Measurements from ENCODE around the gene OR7G2.

Gene OR7G2

DNA sequence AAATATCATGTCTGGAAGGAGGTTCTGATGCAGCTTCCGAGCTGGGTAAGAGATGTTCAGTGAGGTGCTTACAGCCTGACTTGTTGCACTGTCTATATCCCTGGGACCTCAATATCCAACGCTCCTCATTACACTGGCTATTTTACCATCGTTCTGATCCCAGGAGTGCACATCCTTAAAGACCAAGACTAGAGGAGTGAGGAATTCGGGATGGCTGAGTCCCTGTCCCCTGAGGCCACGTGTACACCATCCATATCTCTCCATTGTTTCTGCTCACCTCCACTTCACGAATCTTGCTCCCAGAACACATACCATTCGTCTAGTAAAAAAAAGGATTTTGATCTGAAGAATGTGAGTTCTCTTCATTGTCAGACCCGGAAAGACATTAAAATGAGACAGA lies at the start of gene OR7G2:
OR7G2 (minus strand) TSS at position 101 of the 400 bp plus-strand sequence. CDS start 4,232 bp downstream, outside the sequence.
- DNase-seq (ENCODE audit: low read depth in 2 of 2): no peak

DNA sequence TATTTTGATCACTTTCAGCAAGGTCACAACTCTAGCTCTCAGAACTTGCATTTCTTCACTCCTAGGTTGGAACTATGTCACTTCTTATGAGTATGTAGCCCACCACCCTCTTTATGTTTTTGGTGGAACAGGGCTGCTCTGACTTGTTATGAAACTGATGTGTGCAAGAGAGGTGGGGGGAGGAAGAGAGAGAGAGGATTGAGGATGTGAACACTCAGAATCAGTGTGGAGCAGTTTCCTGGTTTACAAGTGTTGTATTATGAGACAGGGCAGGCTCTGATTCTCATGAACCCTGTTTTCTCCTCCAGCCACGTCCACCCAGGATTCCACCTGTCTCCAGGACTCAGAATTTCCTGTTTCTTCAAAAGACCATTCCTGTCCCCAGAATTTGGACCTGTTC lies 49.0 kb upstream of the OR7G2 start:
- no peak for DNase-seq (ENCODE audit: low read depth in 2 of 2)

DNA sequence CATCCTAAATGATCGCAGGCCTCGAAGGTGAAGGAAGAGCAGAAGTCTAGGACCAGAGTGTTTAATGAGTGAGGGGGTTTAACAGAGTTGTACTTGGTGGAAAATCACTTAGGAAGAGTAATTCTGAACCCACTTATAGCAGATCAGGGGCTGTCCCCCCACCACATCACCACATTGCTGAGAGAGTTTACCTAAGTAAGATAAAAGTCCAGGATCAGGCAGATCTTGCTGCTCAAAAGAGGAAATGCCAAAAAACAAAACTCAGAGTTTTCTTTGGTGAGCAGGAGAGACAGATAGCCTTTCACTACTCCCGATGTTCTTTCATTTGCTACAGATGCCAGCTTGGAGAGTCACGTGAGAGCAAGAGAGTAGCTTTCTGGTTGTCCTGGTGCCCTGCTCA lies 48.3 kb upstream of the OR7G2 start:
- DNase-seq (ENCODE audit: low read depth in 2 of 2): no peak

DNA sequence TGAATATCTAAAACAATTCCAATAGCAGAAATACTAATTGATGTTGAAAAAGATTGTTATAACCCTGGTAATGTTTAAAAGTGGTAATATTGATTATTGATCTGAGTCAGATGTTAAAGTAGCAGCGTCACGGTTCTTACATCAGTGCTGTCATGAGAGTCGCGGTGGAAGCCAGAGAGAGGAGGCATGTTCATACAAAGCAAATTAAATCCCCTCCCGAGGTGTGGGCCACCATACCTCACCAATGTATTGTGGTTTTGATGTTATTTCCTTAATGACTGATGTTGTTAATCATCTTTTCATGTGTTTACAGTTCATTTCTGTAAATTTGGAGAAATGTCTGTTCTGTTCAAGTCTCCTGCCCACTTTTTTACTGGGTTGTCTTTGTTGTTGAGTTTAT lies 44.1 kb upstream of the OR7G2 start:
- DNase-seq (ENCODE audit: low read depth in 2 of 2): no peak

DNA sequence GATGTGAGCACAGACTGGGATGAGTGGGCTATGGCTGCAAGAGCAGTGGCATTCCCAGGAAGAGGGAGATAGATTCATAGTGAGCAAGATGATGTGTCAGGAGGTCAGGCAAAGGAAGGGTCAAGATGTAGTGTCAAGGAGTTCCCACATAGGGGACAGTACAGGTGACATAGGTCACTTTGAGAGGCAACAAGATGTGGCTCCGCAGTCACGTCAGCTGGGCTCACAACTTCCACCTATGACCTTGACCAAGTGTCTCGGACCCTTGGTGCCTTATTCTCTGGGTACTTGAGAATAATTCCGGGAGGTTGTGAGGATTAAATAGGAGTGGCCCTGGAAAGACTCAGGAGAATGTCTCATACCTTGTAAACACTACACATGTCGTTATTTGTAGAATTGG lies 43.4 kb upstream of the OR7G2 start:
- DNase-seq (ENCODE audit: low read depth in 2 of 2): no peak

DNA sequence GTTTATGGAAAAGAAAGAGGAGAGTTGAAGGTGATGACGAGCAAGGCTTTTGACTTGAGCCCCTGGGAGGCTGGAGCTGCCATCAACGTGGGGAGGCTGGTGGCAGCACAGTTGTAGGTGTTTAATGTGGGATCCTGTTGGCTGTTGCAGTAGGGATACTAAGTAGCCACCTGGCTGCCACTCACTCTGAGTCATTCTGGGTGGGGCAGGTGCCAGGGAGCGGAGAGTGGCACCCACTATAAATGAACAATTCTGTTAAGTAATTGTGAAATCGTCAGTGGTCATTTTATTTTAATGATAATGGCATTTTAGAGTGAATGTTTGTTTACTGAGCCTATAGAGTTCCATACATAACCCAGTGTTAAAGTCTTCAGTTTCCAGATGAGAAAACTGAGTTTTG lies 42.7 kb upstream of the OR7G2 start:
- DNase-seq (ENCODE audit: low read depth in 2 of 2): no peak

DNA sequence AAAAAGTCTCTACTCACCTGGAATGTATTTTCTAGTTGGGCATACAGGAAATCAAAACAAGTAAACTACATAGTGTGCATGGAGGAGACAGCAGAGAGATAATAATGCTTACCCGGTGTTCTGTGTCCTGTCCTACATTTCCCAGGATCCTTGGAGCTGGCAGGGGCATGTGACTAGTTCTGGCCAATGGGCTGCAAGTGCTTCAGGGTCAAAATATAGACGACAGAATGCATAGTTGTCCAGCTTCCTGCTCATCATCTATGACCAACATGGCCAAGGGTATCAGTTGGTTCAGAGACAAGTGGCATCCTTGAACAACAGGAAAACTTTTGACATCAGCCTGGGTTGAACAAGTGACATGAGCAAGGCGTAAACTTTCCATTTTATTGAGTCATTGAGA lies 41.4 kb upstream of the OR7G2 start:
- DNase-seq (ENCODE audit: low read depth in 2 of 2): no peak

DNA sequence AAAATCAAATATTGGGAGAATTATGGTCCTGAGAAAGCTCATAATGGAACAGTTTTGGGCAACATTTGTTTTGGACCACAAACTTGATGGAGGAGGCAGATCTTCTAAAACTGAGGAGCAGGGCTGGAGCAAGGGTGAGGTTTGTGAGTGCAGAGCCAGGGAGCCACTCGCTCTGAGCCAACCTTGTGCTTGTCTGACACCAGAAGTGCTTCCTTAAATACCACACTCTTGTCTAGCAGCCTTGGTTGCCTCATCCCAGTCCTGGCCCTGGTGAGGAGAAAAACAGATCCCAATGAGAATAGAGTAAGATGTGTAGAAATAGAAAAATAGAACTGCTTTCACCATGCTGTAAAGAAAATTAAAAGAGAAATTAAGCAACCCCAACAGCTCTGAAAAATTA lies 39.6 kb upstream of the OR7G2 start:
- DNase-seq (ENCODE audit: low read depth in 2 of 2): no peak

DNA sequence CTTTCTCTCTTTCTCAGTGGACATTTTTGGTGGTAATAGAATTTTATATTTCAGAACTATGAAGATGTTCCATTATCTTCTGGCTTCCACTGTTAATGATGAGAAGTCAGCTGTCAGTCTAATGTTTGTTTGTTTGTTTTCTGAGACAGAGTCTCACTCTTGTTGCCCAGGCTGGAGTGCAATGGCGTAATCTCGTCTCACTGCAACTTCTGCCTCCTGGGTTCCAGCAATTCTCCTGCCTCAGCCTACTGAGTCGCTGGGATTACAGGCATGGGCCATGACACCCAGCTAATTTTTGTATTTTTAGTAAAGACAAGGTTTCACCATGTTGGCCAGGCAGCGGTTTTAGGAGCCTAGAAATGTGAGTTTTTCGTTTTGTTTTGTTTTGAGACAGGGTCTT lies 37.6 kb upstream of the OR7G2 start:
- DNase-seq (ENCODE audit: low read depth in 2 of 2): no peak

DNA sequence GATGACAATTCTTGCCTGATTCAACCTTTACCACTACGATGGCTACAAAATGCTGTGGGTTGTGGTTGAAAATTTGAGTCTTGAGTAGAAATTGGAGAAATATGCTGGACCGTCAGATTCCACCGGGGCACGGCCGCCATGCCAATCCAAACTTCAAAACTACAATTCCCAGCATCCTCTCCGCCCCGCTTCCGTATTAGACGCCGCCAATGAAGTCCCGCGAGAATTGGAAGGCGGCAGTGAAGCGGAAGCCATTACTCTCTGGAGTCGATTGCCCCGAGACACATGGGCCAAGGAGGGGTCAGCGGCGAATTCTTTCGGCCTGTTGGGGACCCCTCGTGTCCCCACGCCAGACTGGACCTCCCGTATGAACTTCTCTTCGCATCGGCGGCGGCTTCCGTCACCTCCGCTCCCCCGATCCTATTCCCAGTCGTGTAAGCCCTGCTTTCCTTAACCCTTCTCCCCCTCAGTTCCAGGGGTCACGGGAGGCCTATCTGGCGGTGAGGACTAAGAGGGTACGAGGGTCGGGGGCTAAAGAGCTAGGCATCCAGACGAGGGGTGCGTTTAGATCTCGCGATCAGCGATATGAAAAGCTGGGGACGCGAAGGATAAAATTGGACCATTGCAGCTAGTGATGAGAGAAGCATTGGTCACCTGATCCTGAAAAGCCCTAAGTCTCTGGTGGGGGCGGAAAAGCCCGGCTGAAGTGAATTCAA lies 33.0 kb upstream of the OR7G2 start, which contains the start of gene ZNF317:
ZNF317 (plus strand) TSS at position 239 of the 716 bp plus-strand sequence. CDS start 15,620 bp downstream, outside the sequence.
- peak; percentile 76 to 82 for DNase-seq (ENCODE audit: low read depth in 2 of 2)

DNA sequence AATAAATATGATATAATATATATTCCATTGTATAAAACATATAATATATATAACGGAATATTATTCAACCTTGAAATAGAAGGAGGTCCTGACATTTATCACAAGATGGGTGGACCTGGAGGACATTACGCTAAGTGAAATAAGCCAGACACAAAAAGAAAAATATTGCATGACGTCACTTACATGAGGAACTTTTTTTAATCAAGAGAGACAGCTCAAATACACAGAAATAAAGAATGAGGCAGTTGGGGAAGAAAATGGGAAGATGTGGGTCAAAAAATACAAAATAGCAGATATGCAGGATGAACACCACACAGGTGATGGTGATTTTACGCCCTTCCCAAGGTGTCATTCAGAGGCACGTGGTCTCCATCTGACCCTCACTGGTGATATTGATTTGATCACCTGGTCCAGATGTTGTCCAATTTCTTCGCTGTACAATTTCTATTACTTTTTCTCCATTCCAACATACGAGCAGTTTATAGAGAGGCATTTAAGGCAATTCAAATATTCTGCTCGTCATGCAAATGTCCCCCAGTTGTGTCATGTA lies 32.4 kb upstream of the OR7G2 start:
- no peak for DNase-seq (ENCODE audit: low read depth in 2 of 2)

DNA sequence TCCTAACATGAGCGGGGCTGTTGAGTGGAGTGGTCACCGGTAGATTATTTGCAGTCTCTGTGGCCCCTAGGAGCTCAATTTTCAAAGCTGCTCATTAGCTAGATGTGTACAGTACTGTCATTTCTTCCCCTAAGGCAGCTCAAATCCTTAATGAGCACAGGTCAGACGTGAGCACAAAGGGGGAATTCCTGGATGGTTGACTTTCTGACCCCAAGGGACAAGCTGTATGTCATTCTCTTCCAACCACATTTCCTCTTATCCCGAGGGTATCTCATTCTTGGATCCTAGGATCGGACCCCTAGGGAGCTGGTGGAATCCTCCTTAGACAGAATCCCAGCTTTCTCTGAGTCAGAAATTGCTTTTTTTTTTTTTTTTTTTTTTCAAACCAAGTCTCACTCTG lies 25.1 kb upstream of the OR7G2 start:
- DNase-seq (ENCODE audit: low read depth in 2 of 2): no peak

DNA sequence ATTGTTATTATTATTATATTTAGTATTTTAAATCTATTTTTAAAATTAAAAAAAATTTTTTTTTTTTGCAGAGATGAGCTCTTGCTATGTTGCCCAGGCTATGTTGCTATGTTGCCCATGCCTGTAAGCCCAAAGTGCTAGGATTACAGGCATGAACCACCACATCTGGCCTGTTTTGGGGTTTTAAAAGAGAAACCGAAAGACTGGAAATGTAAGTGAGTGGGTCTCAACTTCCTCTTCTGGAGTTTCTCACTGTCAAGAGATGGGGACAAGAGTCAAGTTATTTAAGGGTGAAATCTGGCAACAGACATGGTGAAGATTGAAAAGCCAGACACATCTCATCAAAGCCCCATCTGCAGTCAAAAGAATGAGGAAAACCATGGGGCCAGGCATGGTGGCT lies 23.7 kb upstream of the OR7G2 start:
- DNase-seq (ENCODE audit: low read depth in 2 of 2): no peak

DNA sequence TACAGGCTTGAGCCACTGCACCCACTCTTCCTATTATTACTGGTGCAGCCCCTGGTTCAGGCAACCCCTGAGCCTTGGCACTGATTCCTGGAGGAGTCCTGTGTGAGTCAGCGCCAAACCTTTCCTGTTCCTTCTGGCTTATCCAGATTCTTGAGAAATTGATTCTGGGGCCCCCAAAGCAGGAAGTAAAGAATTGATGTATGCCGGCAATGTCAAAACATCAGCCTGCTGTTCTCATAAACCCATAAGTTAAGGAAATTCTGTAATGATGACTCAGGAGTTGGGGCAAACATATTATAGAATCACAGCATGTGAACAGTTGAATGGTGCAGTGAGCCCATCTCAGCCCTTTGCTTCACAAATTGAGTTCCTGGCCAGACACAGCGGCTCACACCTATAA lies 20.9 kb upstream of the OR7G2 start:
- no peak for DNase-seq (ENCODE audit: low read depth in 2 of 2)

DNA sequence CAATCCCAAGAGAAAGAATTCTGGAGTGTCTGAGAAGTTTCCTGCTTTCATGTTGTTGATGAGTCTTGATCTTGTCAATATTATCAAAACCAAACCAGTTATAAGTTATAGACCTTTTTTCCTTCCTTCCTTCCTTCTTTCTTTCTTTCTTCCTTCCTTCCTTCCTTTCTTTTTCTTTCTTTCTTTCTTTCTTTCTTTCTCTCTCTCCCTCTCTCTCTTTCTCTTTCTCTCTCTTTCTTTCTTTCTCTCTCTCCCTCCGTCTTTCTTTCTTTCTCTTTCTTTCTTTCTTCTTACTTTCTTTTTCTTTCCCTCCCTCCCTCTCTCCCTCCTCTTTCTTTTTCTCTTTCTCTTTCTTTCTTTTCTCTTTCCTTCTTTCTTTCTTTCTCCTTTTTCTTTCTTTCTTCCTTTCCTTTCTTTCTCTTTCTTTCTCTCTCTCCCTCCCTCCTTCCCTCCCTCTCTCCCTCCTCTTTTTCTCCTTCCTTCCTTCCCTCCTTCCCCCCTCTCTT lies 19.7 kb upstream of the OR7G2 start, which contains the start of gene OR7G3:
OR7G3 (minus strand) TSS at position 51 of the 506 bp plus-strand sequence; CDS start at position 51, 0 bp downstream.
- DNase-seq (ENCODE audit: low read depth in 2 of 2): no peak

DNA sequence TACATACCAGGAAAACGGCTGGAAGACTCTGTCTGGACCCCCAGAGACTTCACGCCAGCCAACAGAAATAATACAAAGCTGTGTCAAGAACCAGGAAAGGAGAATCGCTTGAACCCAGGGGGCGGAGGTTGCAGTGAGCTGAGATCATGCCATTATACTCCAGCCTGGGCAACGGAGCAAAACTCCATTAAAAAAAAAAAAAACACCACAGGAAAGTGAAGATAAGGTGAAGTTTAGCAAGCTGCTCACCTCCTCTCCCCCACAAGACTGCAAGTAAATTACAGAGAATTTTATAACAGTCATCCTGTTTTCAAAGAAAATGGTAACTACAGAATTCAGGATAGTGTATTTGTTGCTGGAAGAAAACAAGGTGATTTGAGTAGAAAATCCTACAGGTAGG lies 9.3 kb upstream of the OR7G2 start:
- DNase-seq (ENCODE audit: low read depth in 2 of 2): no peak

DNA sequence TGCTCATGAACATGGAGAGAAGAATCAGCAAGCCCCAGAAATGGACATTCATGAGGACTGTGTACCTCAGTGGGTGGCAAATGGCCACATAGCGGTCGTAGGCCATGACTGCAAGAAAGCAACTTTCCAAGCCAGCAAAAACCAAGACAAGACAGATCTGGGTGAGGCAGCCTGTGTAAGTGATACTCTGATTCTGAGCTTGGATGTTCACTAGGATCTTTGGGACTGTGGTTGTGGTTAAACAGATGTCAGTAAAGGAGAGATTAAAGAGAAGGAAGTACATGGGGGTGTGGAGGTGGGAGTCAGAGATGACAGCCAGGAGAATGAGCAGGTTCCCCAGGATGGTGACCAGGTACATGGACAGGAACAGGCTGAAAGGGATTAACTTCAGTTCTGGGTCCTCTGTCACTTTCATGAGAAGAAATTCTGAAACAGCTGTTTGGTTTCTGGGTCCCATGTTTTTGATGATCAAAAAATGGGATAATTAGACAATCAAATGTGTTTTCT lies 8.1 kb upstream of the OR7G2 start, which contains the start of gene OR7G1:
OR7G1 (minus strand) TSS at position 457 of the 507 bp plus-strand sequence; CDS start at position 457, 0 bp downstream.
- no peak for DNase-seq (ENCODE audit: low read depth in 2 of 2)

DNA sequence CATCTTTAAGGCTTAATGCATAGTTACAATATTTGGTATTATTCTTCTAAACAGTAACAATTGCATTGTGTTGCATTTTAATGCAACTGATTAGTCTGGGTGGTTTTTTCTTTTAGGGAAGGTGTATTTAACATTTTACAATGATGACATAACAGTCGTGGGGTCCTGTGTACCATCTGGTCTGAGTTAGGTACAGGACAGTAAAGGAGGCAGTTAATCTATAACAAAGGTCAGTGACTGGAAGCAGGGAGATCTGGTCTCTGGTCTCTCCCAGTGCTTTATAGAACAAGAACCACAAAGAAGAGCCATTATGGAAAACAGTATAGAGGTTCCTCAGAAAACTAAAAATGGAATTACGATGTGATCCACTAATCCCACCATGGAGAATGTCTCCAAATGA lies 2.7 kb upstream of the OR7G2 start:
- DNase-seq (ENCODE audit: low read depth in 2 of 2): no peak

DNA sequence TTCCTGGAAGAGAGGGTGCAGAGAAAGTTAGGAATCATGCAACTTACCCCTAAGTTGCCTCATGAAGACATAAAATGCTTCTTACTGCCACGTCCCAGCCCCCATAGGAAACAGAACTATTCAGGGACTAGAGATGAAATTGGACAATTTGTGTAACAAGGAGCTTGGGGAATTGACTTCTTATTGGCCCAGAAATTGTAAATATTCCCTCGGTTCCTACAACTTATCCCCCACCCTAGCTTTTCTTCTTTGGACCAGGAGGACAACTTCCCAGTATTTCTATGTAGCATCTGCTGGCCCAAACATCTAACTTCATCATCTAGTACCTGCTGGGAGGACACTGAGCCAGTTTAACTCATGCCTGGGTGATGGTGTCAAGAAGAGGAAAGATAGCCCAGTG lies 20.5 kb downstream of the OR7G2 start, which contains the start of gene OR1M1:
OR1M1 (plus strand) TSS at position 301 of the 400 bp plus-strand sequence. CDS start 6,184 bp downstream, outside the sequence.
- DNase-seq (ENCODE audit: low read depth in 2 of 2): no peak

DNA sequence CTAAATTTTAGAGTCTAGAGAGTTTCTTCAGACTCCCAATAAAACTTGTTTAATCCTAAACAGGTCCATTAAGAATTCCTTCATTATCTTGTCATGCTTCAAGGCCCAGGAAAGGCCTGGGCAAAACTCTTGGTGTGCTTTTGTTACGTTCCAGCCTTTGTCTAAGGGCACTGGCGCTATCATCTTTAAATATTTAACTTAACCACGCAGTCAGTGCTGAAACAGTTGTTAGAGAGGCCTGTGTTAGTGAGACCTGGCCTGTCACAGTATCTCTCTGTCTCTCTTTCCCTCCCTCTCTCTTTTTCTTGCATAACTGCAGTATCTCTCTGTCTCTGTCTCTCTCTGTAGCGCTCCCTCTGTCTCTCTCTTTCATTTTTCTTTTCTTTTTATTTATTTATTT lies 28.6 kb downstream of the OR7G2 start:
- DNase-seq (ENCODE audit: low read depth in 2 of 2): no peak

DNA sequence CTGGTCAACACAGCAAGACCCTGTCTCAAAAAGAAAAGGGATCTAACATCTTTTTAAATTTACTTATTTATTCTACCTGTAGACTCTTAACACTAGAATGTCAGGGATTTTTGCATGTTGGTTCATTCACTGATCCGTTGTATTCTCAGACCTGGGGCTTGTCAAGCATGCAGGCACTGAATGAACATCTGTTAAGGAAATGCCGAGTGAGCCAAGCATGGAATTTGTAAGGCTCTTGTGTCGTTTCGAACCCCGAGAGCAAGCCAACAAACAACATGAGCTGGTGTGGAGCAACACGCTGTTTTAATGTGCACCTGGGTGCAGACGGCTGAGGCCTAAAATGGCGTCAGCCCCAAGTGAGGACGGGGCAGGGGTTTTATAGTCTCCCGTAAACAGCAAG lies 30.4 kb downstream of the OR7G2 start:
- no peak for DNase-seq (ENCODE audit: low read depth in 2 of 2)

DNA sequence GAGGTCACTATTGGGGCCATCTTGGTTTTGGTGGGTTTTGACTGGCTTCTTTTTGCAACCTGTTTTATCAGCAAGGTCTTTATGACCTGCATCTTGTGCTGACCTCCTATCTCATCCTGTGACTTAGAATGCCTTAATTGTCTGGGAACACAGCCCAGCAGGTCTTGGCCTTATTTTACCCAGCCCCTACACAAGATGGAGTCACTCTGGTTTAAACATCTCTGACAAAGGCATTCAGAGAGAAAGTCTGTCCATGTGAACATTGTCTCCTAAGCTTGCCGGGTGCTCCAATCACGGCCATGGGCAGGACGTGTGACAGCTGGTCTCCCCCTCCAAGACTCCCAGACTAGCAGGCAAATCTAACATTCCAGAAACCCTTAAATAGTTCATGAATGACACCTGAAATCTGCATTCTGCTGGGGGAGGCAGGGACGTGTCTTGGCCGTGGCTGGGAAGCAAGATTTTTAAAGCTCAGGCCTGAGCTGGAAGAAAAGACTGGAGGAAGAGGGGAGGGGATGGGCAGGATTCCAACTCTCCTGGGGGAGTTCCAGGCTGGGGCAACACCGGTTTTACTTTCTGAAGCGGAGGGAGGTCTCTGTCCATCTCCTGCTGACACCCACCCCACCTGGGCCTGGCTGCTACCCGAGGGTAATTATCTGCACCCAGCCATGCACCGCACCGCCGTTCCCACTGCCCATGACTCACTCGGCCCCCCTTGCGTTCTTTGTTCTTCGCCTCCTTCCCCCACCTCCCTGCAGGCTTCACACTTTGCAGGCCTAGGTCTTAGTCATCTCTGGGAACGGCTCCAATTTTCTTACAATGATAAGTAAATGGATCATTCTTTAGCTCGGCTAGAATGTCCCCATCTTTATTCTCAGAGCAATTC lies 32.0 kb downstream of the OR7G2 start:
- no peak for DNase-seq (ENCODE audit: low read depth in 2 of 2)
